NCI-H2196 treated with DMSO at 0.1 percent for 48 hours (cell line): ENCODE data around the gene WWP2.
"Not testable (repeated sequence)": the region's sequence is repeated elsewhere in the genome, so short reads cannot be mapped to it uniquely, and the experiment has no call there.

ENCODE experiments used
- DNase-seq: peaks from one replicate; lab custom pipeline; 2025; ENCODE audit not compliant: unreplicated experiment; lab: John Stamatoyannopoulos, UW

Gene WWP2

GRCh38 chr16:69941251-69942098 lies 179.3 kb downstream of the WWP2 start:
- DNase-seq, result no peak

GRCh38 chr16:69942099-69942491 lies 180.0 kb downstream of the WWP2 start:
- DNase-seq, result no peak

GRCh38 chr16:69942627-69943170 lies 180.6 kb downstream of the WWP2 start:
- no peak for DNase-seq

- not testable (repeated sequence) for DNase-seq
Measured at GRCh38 chr16:69943241-69944036, 181.3 kb downstream of the WWP2 start.

- not testable (repeated sequence) for DNase-seq
Measured at GRCh38 chr16:69950411-69950810, 188.3 kb downstream of the WWP2 start.

GRCh38 chr16:69951017-69951671 lies 189.0 kb downstream of the WWP2 start, which contains the start of gene CLEC18A:
TSS of gene CLEC18A (plus strand) at chr16:69951334. CDS start at chr16:69951367, 33 bp downstream.
- not testable (repeated sequence) for DNase-seq

GRCh38 chr16:69951672-69952031 lies 189.5 kb downstream of the WWP2 start:
- not testable (repeated sequence) for DNase-seq

- not testable (repeated sequence) for DNase-seq
Measured at GRCh38 chr16:69952116-69952515, 190.0 kb downstream of the WWP2 start.

GRCh38 chr16:69952572-69953355 lies 190.6 kb downstream of the WWP2 start:
- not testable (repeated sequence) for DNase-seq

GRCh38 chr16:69954241-69954640 lies 192.1 kb downstream of the WWP2 start:
- not testable (repeated sequence) for DNase-seq

- DNase-seq, result not testable (repeated sequence)
Measured at GRCh38 chr16:69963312-69963711, 201.2 kb downstream of the WWP2 start.

GRCh38 chr16:69964960-69965660 lies 203.0 kb downstream of the WWP2 start:
- not testable (repeated sequence) for DNase-seq

GRCh38 chr16:69965661-69966054 lies 203.5 kb downstream of the WWP2 start:
- DNase-seq, result not testable (repeated sequence)

GRCh38 chr16:69967688-69968087 lies 205.6 kb downstream of the WWP2 start:
- not testable (repeated sequence) for DNase-seq

GRCh38 chr16:69968125-69968524 lies 206.0 kb downstream of the WWP2 start:
- DNase-seq, result not testable (repeated sequence)

- not testable (repeated sequence) for DNase-seq
Measured at GRCh38 chr16:69969657-69970056, 207.5 kb downstream of the WWP2 start.

- not testable (repeated sequence) for DNase-seq
Measured at GRCh38 chr16:69972120-69972519, 210.0 kb downstream of the WWP2 start.

- not testable (repeated sequence) for DNase-seq
Measured at GRCh38 chr16:69972935-69973334, 210.8 kb downstream of the WWP2 start.

- not testable (repeated sequence) for DNase-seq
Measured at GRCh38 chr16:69985196-69985595, 223.1 kb downstream of the WWP2 start.
